NOMO-1 treated with dmso at 0.1 percent for 144 hours (cell line): Measurements from ENCODE around the gene NDUFB8.

Experiments
- DNase-seq: peaks from one replicate; lab custom pipeline; 2025; ENCODE audit not compliant: unreplicated experiment; lab: John Stamatoyannopoulos, UW

Gene NDUFB8

DNA sequence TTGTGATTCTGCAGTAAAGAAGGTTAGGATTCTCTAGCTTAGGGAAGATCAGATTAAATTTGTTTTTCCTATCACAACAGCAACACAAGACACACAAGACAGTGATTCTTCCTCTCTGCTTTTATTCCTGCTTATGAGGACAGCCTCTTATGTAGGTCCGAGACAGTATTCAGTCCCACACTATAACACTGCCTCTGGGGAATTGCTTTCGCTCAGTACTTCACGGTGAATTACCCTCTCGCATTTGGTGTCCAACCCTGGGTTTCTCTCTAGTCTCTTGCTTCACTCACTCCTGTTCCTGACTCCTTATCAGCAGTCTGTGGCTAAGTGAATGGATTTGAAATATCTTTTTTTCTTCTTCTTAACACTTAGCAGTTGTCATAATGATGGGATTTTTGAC lies 7.8 kb upstream of the NDUFB8 start:
- DNase-seq = no peak

DNA sequence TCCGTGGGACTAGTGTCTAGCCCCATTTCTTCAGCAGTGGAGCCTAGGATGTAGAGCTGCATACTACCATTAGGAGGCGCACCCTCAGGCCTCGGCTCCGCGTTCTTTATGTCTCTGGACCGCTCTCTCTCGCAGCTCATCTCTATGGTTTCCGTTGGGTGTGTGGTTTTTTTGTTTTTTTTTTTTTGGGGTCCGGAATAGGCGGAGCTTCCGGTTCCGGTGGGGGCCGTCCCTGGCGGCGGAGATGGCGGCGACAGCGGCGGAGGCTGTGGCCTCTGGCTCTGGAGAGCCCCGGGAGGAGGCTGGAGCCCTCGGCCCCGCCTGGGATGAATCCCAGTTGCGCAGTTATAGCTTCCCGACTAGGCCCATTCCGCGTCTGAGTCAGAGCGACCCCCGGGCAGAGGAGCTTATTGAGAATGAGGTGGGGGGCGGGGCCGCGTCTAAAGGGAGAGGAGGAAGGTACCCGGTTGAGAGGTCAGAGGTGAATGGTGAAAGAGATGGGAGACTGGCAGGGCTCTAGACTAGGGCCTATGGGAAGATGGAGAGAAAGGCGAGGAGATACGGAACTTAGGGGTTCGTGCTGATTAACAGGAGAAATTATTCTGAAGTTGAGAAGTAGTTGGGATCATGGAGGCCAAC lies 6.2 kb upstream of the NDUFB8 start, which contains the start of gene HIF1AN:
Gene HIF1AN (plus strand): TSS at position 229 of the 639 bp plus-strand sequence. CDS start 16 bp downstream, at position 245.
- peak; percentile 96 for DNase-seq

DNA sequence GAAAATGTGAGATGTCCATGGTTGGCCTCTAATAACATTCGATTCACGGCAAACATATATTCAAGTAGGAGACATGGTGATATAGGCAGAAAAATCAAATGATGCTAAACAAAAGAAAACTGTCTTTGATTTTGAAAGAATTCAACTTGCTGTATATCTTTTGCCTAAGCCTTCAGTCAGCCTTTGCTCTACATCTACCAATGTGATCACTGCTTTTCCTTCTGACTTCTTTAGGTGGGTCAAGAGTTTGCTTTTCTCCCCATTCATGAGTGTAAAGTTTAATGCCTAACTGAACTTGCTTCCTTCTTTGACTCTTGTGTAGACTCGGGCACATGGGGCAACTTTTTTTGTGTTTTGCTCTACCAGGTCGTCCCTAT lies 5.7 kb upstream of the NDUFB8 start:
- DNase-seq = no peak

DNA sequence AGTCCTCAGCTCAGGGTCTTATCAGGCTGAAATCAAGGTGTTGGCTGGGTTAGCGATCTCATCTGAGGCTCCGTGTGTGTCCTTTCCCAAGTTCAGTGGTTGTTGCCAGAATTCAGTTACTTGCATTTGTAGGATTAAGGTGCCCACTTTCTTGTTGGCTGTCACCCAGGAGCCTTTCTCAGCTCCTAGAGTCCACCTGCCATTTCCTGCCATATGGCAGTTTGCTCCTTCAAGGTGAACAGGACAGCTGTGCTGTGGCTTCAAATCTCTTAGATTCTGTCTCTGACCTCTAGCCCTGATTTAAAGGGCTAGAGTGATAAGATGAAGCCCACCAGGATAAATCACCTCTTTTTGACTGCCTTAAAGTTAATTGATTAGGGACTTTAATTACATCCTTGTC lies 5.1 kb upstream of the NDUFB8 start:
- no peak for DNase-seq

DNA sequence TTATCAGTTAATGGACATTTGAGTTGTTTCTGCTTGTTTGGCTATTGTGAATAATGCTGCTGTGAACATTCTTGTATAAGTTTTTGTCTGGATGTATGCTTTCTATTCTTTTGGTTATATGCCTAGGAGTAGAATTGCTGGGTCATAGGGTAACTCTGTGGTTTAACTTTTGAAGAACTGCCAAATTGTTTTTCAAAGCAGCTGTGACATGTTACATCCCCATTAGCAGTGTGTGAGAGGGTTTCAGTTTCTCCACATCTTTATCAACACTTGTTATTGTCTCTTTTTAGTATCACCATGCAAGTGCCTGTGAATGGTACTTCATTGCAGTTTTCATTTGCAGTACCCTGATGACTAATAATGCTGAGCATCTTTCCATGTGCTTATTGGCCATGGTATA lies 2.1 kb upstream of the NDUFB8 start:
- DNase-seq = no peak

DNA sequence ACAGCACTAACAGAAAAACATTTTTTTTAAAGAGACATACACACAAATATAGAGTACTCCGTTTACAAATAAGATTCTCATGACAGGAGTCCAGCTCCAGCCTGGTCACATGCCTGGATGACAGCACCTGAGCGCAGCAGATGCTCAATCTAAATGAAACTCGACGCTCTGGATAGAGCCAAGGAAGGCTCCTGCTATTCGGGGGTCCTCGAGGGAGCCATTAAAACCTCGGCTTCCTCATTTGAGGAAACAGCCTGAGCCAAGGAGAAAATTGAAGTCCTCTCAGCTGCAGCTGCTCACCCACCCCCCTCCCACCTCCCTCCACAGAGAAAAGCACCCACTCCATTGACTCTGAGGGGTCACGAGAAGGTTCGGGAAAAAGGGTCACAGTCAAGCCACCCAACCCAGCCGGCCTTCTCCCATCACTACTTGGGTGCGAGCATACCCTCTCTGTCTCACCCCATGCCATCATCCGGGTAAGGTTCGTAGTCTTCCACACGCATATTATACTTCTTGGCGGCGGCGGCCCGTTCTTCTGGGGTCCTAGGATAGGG lies 673 bp downstream of the NDUFB8 start:
- DNase-seq = no peak

DNA sequence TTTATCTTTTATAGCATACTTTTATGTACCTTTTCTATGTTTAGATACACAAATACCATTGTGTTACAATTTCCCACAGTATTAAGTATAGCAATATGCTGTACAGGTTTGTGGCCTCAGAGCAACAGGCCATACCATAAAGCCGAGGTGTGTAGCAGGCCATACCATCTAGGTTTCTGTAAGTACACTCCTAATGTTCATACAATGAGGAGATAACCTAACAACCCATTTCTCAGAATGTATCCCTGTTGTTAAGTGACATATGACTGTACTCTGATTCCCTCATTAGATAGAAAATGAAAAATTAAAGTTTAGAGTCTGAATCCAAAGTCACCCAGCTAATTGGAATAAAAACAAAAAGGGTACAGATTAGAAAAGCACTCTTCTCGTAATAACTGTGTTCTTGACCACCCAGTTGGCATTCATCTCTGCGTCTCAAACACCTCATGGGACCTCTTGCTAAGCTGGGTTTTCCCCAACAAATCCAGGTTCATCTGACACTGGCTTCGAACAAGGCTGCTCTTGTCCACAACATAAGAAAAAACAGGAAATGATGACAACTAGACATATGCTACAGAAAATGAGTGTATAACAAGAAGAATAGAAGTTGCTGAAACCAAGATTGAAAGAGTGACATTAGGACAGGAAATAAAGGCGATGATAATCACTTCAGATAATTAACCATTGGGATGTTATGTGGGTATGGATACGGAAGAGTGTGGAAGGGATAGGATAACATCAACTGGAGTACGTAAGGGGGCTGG lies 1.4 kb downstream of the NDUFB8 start:
- no peak for DNase-seq

DNA sequence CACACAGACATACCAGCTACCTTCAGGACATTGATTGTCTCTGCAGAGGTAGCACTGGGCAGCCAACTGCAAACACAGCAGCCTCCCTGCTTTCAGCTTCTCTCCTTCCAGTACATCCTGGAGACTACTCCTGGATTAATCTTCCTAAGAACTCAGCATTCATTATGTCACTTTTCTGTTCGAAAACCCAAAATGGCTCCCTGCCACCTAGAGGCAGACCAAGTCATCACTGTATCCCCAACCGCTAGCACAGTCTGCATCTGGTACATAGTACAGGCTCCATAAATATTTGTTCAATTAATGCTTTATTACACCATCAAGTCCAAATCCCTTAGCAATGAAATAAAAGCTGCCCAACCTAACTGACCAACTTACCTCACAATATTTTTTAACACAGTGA lies 5.0 kb downstream of the NDUFB8 start:
- no peak for DNase-seq

DNA sequence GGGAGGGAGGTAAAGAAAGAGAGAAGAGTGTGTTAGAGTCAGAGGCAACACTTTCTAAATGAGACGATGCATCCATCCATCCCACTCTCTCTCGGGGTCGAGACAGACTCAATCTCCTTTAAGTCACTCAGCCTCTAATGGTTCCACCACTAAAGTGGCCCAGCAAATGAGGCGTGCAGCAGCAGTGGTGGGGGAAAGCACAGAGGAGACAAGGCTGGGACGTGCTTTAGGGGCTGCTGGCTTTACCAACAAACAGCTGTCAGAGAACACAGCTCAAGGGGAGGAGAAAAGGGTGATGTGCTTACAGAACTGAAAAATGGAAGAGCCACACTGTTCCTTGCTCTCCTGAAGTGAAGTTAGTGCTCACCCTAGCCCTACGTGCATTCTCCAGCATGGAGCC lies 5.5 kb downstream of the NDUFB8 start:
- no peak for DNase-seq

DNA sequence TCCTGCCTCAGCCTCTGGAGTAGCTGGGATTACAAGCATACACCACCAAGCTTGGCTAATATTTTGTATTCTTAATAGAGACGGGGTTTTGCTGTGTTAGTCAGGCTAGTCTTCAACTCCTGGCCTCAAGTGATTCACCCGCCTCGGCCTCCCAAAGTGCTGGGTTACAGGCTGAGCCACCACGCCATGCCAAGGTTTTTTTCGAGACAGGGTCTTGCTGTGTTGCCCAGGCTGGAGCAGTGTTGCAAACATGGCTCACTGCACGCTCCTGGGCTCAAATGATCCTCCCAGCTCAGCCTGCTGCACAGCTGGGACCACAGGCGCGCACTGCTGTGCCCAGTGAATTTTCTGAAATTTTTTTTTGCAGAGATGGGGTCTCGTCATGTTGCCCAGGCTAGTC lies 6.7 kb downstream of the NDUFB8 start:
- no peak for DNase-seq

DNA sequence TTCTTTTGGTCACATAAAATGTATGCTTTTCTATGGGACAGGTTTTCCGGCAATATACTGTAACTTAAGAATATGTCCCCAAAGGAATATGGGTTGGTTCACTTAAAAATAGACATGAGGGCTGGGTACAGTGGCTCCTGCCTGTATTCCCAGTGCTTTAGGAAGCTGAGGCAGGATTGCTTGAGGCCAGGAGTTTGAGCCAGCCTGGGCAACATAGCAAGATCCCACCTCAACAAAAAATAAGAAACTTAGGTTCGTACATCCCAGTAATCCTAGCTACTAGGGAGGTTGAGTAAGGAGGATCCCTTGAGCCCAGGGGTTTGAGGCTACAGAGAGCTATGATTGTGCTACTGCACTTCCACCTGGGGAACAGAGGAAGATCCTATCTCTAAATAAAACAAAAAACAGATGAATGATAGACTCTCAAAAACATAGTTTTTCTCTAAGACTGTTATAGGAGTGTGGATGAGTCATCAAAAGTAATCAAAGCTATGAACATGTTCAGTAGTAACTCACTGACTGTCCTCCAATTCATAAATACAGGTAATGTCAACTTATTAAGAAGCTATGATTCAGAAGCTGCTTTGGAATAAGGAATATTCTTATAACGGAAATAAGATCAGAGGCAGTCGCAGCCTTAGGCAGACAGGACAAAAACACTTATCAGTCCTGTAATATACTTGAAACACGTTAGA lies 7.4 kb downstream of the NDUFB8 start:
- no peak for DNase-seq

DNA sequence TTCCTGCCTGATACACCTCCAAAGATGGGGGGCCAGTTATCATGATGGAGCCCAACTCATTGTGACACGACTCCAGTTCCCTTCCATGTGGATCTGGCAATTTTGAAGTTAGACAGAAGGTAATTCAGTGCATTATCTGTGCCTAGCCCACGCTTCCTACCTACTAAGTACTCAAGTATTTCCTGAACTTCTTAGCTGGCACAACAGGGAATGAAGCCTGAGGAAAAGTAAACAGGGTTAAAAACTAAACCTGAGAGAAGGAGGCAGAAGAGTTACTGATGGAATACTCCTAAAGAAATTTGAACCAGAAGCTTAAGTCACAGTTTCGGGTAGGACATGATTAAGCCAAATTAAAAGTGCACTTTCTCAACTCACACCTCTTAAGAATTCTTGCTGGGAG lies 8.9 kb downstream of the NDUFB8 start:
- no peak for DNase-seq

DNA sequence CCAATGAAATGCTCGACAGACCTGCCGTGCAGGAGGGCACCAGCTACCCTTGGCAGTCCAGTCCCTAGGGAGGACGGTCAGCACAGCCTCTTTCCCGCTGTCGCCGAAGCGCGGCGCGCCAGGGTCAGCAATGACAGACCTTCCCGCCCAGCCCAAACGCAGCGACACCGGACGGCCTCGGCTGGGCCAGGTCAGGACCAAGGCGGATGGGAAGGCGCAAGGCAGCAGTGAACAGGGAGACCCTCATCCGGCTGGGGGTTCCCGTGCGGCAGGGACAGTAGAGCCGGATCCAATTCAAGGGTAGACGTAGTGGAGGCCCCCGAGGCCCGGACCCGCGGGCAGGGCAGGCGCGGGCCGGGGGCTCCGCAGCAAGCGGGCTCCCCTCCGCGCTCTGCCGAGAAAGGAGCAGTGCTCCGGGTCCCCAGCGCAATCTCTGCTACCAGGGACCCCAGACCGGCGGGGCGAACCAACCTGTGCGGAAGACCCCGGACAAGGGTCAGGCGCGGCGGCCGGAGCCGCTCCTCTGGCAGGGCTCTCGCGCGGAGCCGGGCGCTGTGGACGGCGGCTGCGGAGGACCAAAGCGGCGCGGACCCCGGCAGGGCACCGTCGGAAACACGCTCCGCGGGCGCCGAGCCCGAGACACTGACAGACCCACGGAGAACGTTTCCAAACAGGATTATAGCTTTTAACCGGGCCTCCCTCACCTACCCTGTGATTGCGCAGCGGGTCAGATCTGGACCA lies 10.2 kb downstream of the NDUFB8 start, which contains the start of gene SEC31B:
Gene SEC31B (minus strand): TSS at position 551 of the 741 bp plus-strand sequence. CDS start 2,909 bp downstream, outside the sequence.
- no peak for DNase-seq

DNA sequence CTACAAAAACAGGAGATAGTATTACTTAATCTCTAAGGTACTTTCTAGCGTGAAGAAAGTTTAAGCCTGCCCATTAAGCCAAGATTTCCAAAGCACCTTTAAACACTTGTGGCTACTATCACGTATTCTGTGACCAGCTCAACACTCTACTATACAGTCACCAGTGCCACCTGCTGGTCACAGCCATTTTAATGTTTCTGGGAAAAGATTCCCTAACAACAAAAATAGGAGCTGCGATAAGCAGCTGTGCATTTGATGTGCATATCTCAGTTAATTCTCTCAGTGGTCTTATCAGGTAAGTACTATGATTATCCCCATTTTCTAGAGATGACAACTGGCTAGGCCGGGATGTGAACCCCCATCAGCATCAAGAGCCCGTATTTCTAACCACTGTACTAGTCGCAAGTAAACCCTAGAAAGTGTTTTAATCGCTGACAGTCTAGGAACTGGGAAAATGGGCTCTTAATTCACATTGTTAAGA lies 10.9 kb downstream of the NDUFB8 start:
- DNase-seq = no peak

DNA sequence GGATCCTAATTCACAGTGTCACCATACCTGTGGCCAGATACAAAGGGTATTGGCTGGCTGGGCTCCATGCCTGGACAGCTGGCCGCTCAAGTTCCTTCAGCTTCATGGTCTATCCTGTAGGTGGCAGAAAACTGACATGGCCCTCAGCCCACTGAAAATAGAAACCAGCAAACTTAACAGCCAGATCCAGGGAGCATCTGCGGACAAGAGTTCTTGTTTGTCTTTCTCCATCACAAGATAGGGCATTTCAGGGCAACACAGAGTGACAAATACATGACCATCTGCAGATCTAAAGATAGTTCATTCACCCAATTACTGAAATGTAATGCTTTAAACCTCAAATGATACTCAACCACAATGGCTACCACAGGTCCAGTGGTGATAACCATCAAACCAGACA lies 12.8 kb downstream of the NDUFB8 start:
- DNase-seq = no peak

DNA sequence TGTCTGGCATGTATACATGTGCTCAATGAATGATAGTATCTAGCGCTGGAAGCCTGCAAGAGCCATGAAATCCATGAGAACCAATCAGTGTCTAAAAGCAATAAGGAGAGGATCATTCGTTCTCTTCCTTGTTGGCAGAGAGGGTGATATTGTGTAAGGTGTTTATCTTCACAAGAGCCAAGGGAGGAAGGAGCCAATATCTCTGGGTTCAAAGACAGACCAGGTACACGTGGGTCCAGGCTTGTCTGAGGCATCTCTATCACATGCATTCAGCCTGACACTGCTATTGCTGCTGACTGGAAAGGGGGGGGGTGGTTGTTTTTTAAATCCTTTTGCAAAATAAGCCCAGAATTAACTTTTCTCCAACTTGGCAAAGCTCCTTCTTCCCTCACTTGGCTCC lies 14.1 kb downstream of the NDUFB8 start:
- no peak for DNase-seq

DNA sequence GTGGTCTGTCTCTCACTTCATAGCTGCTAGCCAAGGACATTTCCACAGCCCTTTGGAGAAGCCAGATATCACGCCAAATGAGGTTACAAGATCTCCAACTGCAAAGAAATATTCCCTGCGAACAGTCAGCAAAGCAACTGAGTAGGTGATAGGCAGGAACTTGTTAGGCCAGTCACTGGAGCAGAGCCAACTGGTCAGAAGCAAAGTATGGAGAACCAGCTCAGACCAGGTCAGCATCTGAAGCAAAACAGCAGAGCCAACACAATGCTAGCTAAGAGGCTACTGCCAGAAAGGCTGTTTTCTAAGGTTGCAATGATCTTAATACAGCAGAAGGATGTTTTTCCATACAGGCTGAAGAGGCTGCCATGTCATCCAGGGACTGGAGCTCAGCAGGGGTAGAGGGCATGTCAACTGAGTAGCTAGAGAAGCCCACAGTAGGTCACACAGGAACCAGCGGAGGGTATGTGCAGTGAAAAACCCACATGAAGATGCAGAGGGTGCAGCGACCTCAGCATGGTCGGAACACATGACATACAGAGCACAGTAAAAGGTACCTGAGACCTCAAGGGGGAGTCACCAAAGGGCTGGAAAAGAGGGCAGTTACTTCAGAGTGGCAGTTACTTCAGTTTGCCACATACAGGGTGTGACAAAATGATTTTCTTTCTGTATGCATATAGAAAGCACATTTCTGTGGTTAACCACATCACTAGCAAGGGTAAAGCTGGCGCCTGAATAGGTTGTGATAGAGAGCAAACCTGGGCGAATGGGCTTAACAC lies 18.9 kb downstream of the NDUFB8 start:
- peak; percentile 75 for DNase-seq

DNA sequence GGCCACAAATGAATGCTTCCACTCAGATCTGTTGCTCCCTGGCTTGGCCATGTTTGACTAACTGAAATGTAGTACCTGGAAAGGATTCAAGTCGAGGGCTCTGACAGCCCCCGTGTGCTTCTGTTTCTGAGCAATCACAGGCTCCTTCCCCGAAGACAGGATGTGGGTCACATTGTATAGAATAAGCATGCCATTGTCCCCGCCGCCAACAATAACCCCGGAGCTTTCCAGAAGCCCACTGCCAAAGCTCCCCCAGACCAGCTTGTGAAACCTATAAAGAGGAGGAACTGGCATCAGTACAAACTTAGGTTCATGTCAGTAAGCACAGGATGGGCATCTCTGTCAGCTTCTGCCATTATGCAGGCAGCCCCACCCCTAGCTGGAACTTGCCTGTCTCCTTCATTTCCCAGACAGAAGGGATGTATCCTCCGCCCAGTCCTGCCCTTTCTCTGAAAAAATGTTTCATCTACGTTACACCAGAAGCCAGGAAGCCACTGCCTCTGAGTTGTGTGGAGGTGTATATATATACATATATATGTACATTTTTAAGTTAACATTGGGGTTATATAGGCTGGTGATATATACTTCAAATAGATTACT lies 20.3 kb downstream of the NDUFB8 start:
- DNase-seq = no peak

DNA sequence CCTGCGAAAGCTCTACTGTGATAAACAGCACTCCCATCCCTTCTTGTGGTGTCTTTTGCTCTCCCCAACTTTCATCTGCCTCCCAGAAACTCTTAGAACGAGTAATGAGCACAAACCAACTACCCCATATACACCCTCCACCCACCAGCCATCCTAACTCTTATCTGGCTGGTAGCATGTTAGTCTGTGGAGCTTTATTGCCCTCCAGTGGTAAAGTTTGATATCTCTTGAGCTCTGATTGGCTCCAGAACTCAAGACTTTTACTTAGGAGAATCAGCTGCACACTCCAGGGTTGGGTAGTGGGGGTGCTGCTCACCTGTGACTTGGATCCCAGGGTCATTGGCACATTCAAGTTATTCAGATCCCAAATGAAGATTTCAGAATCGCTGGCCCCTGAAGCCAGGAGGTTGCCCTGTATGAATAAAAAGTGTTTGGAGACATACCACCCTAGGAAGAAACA lies 20.9 kb downstream of the NDUFB8 start:
- no peak for DNase-seq

DNA sequence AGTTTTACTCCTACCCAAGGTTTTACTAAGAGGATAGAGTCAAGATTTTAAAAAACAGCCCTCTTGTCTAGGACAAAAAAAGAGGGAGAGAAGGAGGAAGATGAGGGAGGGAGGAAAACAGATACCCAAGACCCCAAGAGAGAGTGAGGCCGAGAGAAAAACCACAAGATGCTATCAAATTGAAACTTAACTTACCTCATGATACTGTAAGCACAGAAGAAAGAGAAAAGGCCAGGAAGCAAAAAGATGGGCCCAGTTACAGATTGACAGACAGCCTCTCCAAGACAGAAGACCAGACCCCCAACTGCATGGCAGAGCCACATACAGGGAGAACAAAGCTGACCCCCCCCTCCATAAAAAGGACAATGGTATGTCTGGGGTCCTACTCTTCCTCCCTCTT lies 21.4 kb downstream of the NDUFB8 start:
- DNase-seq = no peak
